HEK293 (cell line): ENCODE results near the gene PALMD.

Experiments used
- HOXA7 ChIP-seq: sonication (generic); formaldehyde crosslinking; IDR thresholded peaks from 2 replicates; pipeline ENCODE4 v1.8.1; 2022; ENCODE audit warnings: missing genetic modification reagents, borderline replicate concordance
- YY1 ChIP-seq: fragments of 450-650 bp; formaldehyde crosslinking; IDR thresholded peaks from 2 replicates; pipeline ENCODE4 v1.5.1; 2018; ENCODE audit warnings: missing biosample characterization, missing genetic modification characterization
- ZNF350 ChIP-seq: fragments of 450-650 bp; formaldehyde crosslinking; IDR thresholded peaks from 2 replicates; pipeline ENCODE4 v1.5.0; 2017; ENCODE audit warnings: missing biosample characterization, mild to moderate bottlenecking, missing genetic modification characterization
- ZNF548 ChIP-seq: fragments of 450-650 bp; formaldehyde crosslinking; IDR thresholded peaks from 2 replicates; pipeline ENCODE4 v1.5.1; 2016; ENCODE audit warnings: missing biosample characterization, missing genetic modification characterization
- ZNF629 ChIP-seq: fragments of 450-650 bp; formaldehyde crosslinking; IDR thresholded peaks from 2 replicates; pipeline ENCODE4 v1.5.1; 2017; ENCODE audit warnings: missing biosample characterization, missing genetic modification characterization
- ZNF747 ChIP-seq: fragments of 450-650 bp; formaldehyde crosslinking; IDR thresholded peaks from 2 replicates; pipeline ENCODE4 v1.5.1; 2016; ENCODE audit warnings: missing biosample characterization, missing genetic modification characterization
- ZNF777 ChIP-seq: fragments of 450-650 bp; formaldehyde crosslinking; IDR thresholded peaks from 2 replicates; pipeline ENCODE4 v1.5.1; 2017; ENCODE audit warnings: missing biosample characterization, missing genetic modification characterization, borderline replicate concordance
- ZNF785 ChIP-seq: fragments of 450-650 bp; formaldehyde crosslinking; IDR thresholded peaks from 2 replicates; pipeline ENCODE4 v1.5.1; 2016; ENCODE audit warnings: missing biosample characterization, missing genetic modification characterization
- ZNF792 ChIP-seq: fragments of 450-650 bp; formaldehyde crosslinking; IDR thresholded peaks from 2 replicates; pipeline ENCODE4 v1.5.1; 2016; ENCODE audit warnings: missing biosample characterization, missing genetic modification characterization
- TF ChIP-seq, protein P1 (sequence below): fragments of 450-650 bp; formaldehyde crosslinking; IDR thresholded peaks from 2 replicates; pipeline ENCODE4 v1.5.1; 2016; ENCODE audit warnings: missing biosample characterization, missing genetic modification characterization
- TF ChIP-seq, protein P2 (sequence below): fragments of 450-650 bp; formaldehyde crosslinking; IDR thresholded peaks from 2 replicates; pipeline ENCODE4 v1.5.1; 2016; ENCODE audit warnings: missing biosample characterization, missing genetic modification characterization, borderline replicate concordance
- TF ChIP-seq, protein P3 (sequence below): fragments of 450-650 bp; IDR thresholded peaks from 2 replicates; pipeline ENCODE4 v1.5.1; 2018; ENCODE audit warnings: missing biosample characterization, missing genetic modification characterization
- TF ChIP-seq, protein P4 (sequence below): fragments of 450-650 bp; formaldehyde crosslinking; optimal IDR thresholded peaks from 2 replicates; pipeline ENCODE3; 2016; ENCODE audit warnings: missing biosample characterization, mild to moderate bottlenecking, missing genetic modification characterization

DNA sequence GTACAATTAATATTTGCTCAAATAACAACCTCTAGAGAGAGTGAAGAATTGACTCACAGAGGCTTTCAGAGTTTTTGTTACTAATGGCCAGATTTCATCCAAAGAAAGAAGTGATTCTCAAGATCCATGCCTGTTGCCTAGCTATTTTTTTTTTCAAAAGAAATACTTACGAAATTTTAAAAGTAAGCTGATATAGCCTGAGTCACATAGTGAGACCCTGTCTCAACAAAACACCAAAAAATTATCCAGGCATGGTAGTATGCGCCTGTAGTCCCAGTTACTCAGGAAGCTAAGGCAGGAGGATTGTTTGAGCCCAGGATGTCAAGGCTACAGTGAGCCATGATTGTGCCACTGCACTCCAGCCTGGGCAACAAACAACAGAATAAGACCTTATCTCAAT lies 14.6 kb downstream of the PALMD start:
- no peak for TF ChIP-seq ZNF548 (tag by site-specific recombination)
- TF ChIP-seq, protein P1, sequence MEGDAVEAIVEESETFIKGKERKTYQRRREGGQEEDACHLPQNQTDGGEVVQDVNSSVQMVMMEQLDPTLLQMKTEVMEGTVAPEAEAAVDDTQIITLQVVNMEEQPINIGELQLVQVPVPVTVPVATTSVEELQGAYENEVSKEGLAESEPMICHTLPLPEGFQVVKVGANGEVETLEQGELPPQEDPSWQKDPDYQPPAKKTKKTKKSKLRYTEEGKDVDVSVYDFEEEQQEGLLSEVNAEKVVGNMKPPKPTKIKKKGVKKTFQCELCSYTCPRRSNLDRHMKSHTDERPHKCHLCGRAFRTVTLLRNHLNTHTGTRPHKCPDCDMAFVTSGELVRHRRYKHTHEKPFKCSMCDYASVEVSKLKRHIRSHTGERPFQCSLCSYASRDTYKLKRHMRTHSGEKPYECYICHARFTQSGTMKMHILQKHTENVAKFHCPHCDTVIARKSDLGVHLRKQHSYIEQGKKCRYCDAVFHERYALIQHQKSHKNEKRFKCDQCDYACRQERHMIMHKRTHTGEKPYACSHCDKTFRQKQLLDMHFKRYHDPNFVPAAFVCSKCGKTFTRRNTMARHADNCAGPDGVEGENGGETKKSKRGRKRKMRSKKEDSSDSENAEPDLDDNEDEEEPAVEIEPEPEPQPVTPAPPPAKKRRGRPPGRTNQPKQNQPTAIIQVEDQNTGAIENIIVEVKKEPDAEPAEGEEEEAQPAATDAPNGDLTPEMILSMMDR (tag by site-specific recombination): no peak
- TF ChIP-seq, protein P2, sequence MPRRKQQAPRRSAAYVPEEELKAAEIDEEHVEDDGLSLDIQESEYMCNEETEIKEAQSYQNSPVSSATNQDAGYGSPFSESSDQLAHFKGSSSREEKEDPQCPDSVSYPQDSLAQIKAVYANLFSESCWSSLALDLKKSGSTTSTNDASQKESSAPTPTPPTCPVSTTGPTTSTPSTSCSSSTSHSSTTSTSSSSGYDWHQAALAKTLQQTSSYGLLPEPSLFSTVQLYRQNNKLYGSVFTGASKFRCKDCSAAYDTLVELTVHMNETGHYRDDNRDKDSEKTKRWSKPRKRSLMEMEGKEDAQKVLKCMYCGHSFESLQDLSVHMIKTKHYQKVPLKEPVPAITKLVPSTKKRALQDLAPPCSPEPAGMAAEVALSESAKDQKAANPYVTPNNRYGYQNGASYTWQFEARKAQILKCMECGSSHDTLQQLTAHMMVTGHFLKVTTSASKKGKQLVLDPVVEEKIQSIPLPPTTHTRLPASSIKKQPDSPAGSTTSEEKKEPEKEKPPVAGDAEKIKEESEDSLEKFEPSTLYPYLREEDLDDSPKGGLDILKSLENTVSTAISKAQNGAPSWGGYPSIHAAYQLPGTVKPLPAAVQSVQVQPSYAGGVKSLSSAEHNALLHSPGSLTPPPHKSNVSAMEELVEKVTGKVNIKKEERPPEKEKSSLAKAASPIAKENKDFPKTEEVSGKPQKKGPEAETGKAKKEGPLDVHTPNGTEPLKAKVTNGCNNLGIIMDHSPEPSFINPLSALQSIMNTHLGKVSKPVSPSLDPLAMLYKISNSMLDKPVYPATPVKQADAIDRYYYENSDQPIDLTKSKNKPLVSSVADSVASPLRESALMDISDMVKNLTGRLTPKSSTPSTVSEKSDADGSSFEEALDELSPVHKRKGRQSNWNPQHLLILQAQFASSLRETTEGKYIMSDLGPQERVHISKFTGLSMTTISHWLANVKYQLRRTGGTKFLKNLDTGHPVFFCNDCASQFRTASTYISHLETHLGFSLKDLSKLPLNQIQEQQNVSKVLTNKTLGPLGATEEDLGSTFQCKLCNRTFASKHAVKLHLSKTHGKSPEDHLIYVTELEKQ (tag by site-specific recombination): no peak
- no peak for TF ChIP-seq ZNF792 (tag by site-specific recombination)
- TF ChIP-seq YY1 (tag by site-specific recombination): no peak
- TF ChIP-seq, protein P3, sequence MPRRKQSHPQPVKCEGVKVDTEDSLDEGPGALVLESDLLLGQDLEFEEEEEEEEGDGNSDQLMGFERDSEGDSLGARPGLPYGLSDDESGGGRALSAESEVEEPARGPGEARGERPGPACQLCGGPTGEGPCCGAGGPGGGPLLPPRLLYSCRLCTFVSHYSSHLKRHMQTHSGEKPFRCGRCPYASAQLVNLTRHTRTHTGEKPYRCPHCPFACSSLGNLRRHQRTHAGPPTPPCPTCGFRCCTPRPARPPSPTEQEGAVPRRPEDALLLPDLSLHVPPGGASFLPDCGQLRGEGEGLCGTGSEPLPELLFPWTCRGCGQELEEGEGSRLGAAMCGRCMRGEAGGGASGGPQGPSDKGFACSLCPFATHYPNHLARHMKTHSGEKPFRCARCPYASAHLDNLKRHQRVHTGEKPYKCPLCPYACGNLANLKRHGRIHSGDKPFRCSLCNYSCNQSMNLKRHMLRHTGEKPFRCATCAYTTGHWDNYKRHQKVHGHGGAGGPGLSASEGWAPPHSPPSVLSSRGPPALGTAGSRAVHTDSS (tag by site-specific recombination): no peak
- no peak for TF ChIP-seq ZNF747 (tag by site-specific recombination)
- TF ChIP-seq, protein P4, sequence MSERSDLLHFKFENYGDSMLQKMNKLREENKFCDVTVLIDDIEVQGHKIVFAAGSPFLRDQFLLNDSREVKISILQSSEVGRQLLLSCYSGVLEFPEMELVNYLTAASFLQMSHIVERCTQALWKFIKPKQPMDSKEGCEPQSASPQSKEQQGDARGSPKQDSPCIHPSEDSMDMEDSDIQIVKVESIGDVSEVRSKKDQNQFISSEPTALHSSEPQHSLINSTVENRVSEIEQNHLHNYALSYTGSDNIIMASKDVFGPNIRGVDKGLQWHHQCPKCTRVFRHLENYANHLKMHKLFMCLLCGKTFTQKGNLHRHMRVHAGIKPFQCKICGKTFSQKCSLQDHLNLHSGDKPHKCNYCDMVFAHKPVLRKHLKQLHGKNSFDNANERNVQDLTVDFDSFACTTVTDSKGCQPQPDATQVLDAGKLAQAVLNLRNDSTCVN (tag by site-specific recombination): no peak
- no peak for TF ChIP-seq ZNF785 (tag by site-specific recombination)
- no peak for TF ChIP-seq ZNF777 (tag by site-specific recombination)
- TF ChIP-seq HOXA7 (CRISPR knock-in tag): no peak
- no peak for TF ChIP-seq ZNF350 (tag by site-specific recombination)
- TF ChIP-seq ZNF629 (tag by site-specific recombination): no peak
